ENCODE results near the gene RASAL2. TPM values are rescaled to one million over a fixed set of nuclear protein-coding genes. Genes with fewer than 3 reads are reported as not detected.

Gene RASAL2
- total and polyA plus RNA-seq, 2 of the 13 experiments (the other 11 are each of a cell fraction or from before 2014, with no cell fraction given), result 5.4 to 5.9 TPM

GRCh38 chr1:178503849-178504248 is 409.9 kb downstream of the RASAL2 start:
- no peaks in the 10 kb centered on the region for H3K9me3 ChIP-seq (ENCODE audit: low read length)
- no peaks in the 10 kb centered on the region for H3K79me2 ChIP-seq (ENCODE audit: insufficient read depth, low read length)
- H4K20me1 ChIP-seq (ENCODE audit: insufficient read depth, low read length), result no peaks in the 10 kb centered on the region
- CTCF ChIA-PET (ENCODE audit: low intra/inter-chr PET ratio, low total read pairs), result no interaction called here
- H3K36me3 ChIP-seq (replicated peaks in 1 of 2; ENCODE audit: control insufficient read depth in 1 of 2, insufficient read depth in 2 of 2, low read length in 2 of 2), result no peaks in the 10 kb centered on the region
- FAIRE-seq (no peak), ATAC-seq (no peak), DNase-seq (ENCODE audit: low spot score) (no peak)
- no peaks in the 10 kb centered on the region; a peak in 1 of 5 replicates for H3K27me3 ChIP-seq (ENCODE audit: control insufficient read depth in 1 of 2, insufficient read depth in 2 of 2, low read length in 2 of 2)
- no TSS peak for BruUV-seq (replicated peaks)
- H3K4me2 ChIP-seq (ENCODE audit: low read depth, low read length), result no peak overlapping the region
- intact Hi-C loops (cut with micrococcal nuclease; ENCODE audit: unreplicated experiment) (no loop called here), in situ Hi-C loops (cut with HindIII; ENCODE audit: extremely low pct_ligation_motif_present, low pct_unique_long_range_greater_than_20kb) (loop anchor here (10.0 kb wide), 1 partner anchor 209 kb away; no protein-coding TSS in a partner anchor)
- POLR2A ChIA-PET, result no interaction called here
- no peak overlapping the region for H3K4me3 ChIP-seq (replicated peaks in 1 of 3; ENCODE audit: insufficient read depth in 1 of 3, low read depth in 2 of 3, low read length in 3 of 3)
- WGBS (ENCODE audit: low lambda C conversion rate), result 3% methylated on average over 4 of the region's 6 CpGs
- no peak overlapping the region for H2AFZ ChIP-seq (ENCODE audit: low read length)
- H3K9ac ChIP-seq (ENCODE audit: insufficient read depth, low read depth, low read length), result no peak overlapping the region
- H3K4me1 ChIP-seq (ENCODE audit: insufficient read depth, low read length), result peaks cover 16% of the 10 kb centered on the region; the same call in 1 of the 2 replicates
- no peak overlapping the region for H3K27ac ChIP-seq (ENCODE audit: extremely low read length, insufficient read depth, low read length)
- TF ChIP-seq ZNF597 (CRISPR knock-in tag; IDR thresholded peaks at IDR 0.05) (no peak), ZNF780A (CRISPR knock-in tag; IDR thresholded peaks at IDR 0.05) (no peak), THRA (CRISPR knock-in tag; IDR thresholded peaks at IDR 0.05; ENCODE audit: borderline replicate concordance) (no peak)

GRCh38 chr1:178504286-178504685 is 410.4 kb downstream of the RASAL2 start:
- WGBS (ENCODE audit: low lambda C conversion rate), result 44% methylated on average over 4 of the region's 4 CpGs
- POLR2A ChIA-PET, result interaction anchor here (1.0 kb wide), 1 partner anchor 12 kb away, joined by 3 read pairs; no protein-coding TSS in a partner anchor
- DNase-seq (ENCODE audit: low spot score) (no peak), FAIRE-seq (no peak), ATAC-seq (no peak)
- Histone ChIP-seq H3K27ac (ENCODE audit: extremely low read length, insufficient read depth, low read length) (no peak overlapping the region), H3K4me2 (ENCODE audit: low read depth, low read length) (no peak overlapping the region), H3K27me3 (ENCODE audit: control insufficient read depth in 1 of 2, insufficient read depth in 2 of 2, low read length in 2 of 2) (no peaks in the 10 kb centered on the region; a peak in 1 of 5 replicates), H3K9ac (ENCODE audit: insufficient read depth, low read depth, low read length) (no peak overlapping the region), H3K4me3 (replicated peaks in 1 of 3; ENCODE audit: insufficient read depth in 1 of 3, low read depth in 2 of 3, low read length in 3 of 3) (no peak overlapping the region), H2AFZ (ENCODE audit: low read length) (no peak overlapping the region), H3K79me2 (ENCODE audit: insufficient read depth, low read length) (no peaks in the 10 kb centered on the region), H4K20me1 (ENCODE audit: insufficient read depth, low read length) (no peaks in the 10 kb centered on the region), H3K9me3 (ENCODE audit: low read length) (no peaks in the 10 kb centered on the region), H3K4me1 (ENCODE audit: insufficient read depth, low read length) (peaks cover 16% of the 10 kb centered on the region; the same call in 1 of the 2 replicates), H3K36me3 (replicated peaks in 1 of 2; ENCODE audit: control insufficient read depth in 1 of 2, insufficient read depth in 2 of 2, low read length in 2 of 2) (no peaks in the 10 kb centered on the region)
- in situ Hi-C loops (cut with HindIII; ENCODE audit: extremely low pct_ligation_motif_present, low pct_unique_long_range_greater_than_20kb), result loop anchor here (10.0 kb wide), 1 partner anchor 209 kb away; no protein-coding TSS in a partner anchor
- no peak for TF ChIP-seq ZNF660 (CRISPR knock-in tag; IDR thresholded peaks at IDR 0.05; ENCODE audit: borderline replicate concordance, low read depth)
- no peak for TF ChIP-seq ZBTB3 (CRISPR knock-in tag; IDR thresholded peaks at IDR 0.05; ENCODE audit: borderline replicate concordance, low read depth)
- no peak for TF ChIP-seq ZNF614 (CRISPR knock-in tag; IDR thresholded peaks at IDR 0.05; ENCODE audit: borderline replicate concordance)
- no peak for TF ChIP-seq SNRNP70 (IDR thresholded peaks at IDR 0.05; ENCODE audit: low read depth, low read length)
- no peak for TF ChIP-seq RXRA (CRISPR knock-in tag; IDR thresholded peaks at IDR 0.05)
- TF ChIP-seq ZNF746 (CRISPR knock-in tag; IDR thresholded peaks at IDR 0.05), result no peak
- TF ChIP-seq PREB (CRISPR knock-in tag; IDR thresholded peaks at IDR 0.05), result no peak
- no peak for TF ChIP-seq SATB2 (CRISPR knock-in tag; IDR thresholded peaks at IDR 0.05)
- intact Hi-C loops (cut with micrococcal nuclease; ENCODE audit: unreplicated experiment), result no loop called here
- CTCF ChIA-PET (ENCODE audit: low intra/inter-chr PET ratio, low total read pairs), result no interaction called here
- BruUV-seq (replicated peaks), result no TSS peak

Measured in HepG2 (cell line).